ENCODE results near the gene PZP.

The PZP gene

GRCh38 chr12:9135903-9136310 is 72.3 kb downstream of the PZP start:
- Histone ChIP-seq H3K9ac (no peak overlapping the region), H3K27ac (no peak overlapping the region)

GRCh38 chr12:9134981-9135628 is 73.1 kb downstream of the PZP start:
- H2AFZ ChIP-seq (ENCODE audit: low read depth), result no peak overlapping the region
- H3K9ac ChIP-seq, result no peak overlapping the region
- TF ChIP-seq CTCF (conservative IDR thresholded peaks at IDR 0.05; ENCODE audit: low read depth, low read length), result peak; percentile 57
- no peak overlapping the region for H3K4me2 ChIP-seq
- no peak overlapping the region for H3K27ac ChIP-seq
- no peaks in the 10 kb centered on the region for H3K27me3 ChIP-seq (ENCODE audit: insufficient read depth, low read depth)
- H3K4me3 ChIP-seq (IDR thresholded peaks at IDR 0.05; ENCODE audit: insufficient read depth, low read depth, low read length), result no peak overlapping the region
- H3K4me1 ChIP-seq (ENCODE audit: low read depth, poor library complexity, severe bottlenecking), result no peaks in the 10 kb centered on the region
- no peaks in the 10 kb centered on the region for H4K20me1 ChIP-seq (ENCODE audit: insufficient read depth)
- no peaks in the 10 kb centered on the region for H3K36me3 ChIP-seq (ENCODE audit: insufficient read depth)
- no peaks in the 10 kb centered on the region for H3K79me2 ChIP-seq (ENCODE audit: insufficient read depth, low read depth)

More at GRCh38 chr12:9135903-9136310, 72.3 kb downstream of the PZP start:
- Histone ChIP-seq H2AFZ (ENCODE audit: low read depth) (no peak overlapping the region), H3K36me3 (ENCODE audit: insufficient read depth) (no peaks in the 10 kb centered on the region), H3K4me2 (no peak overlapping the region), H3K27me3 (ENCODE audit: insufficient read depth, low read depth) (no peaks in the 10 kb centered on the region), H3K79me2 (ENCODE audit: insufficient read depth, low read depth) (no peaks in the 10 kb centered on the region), H3K4me3 (IDR thresholded peaks at IDR 0.05; ENCODE audit: insufficient read depth, low read depth, low read length) (no peak overlapping the region), H4K20me1 (ENCODE audit: insufficient read depth) (no peaks in the 10 kb centered on the region), H3K4me1 (ENCODE audit: low read depth, poor library complexity, severe bottlenecking) (no peaks in the 10 kb centered on the region)
- no peak for TF ChIP-seq CTCF (conservative IDR thresholded peaks at IDR 0.05; ENCODE audit: low read depth, low read length)

- Histone ChIP-seq H3K4me2 (no peak overlapping the region), H4K20me1 (ENCODE audit: insufficient read depth) (no peaks in the 10 kb centered on the region), H3K27me3 (ENCODE audit: insufficient read depth, low read depth) (no peaks in the 10 kb centered on the region), H3K27ac (no peak overlapping the region), H2AFZ (ENCODE audit: low read depth) (no peak overlapping the region), H3K9ac (no peak overlapping the region), H3K4me1 (ENCODE audit: low read depth, poor library complexity, severe bottlenecking) (no peaks in the 10 kb centered on the region), H3K4me3 (IDR thresholded peaks at IDR 0.05; ENCODE audit: insufficient read depth, low read depth, low read length) (no peak overlapping the region), H3K36me3 (ENCODE audit: insufficient read depth) (no peaks in the 10 kb centered on the region), H3K79me2 (ENCODE audit: insufficient read depth, low read depth) (no peaks in the 10 kb centered on the region)
- TF ChIP-seq CTCF (conservative IDR thresholded peaks at IDR 0.05; ENCODE audit: low read depth, low read length), result no peak
Measured at GRCh38 chr12:9133216-9133916, 74.8 kb downstream of the PZP start.

- H3K4me2 ChIP-seq, result no peak overlapping the region
Measured at GRCh38 chr12:9132008-9132535, 76.1 kb downstream of the PZP start.

More at GRCh38 chr12:9132008-9132535, 76.1 kb downstream of the PZP start:
- Histone ChIP-seq H3K36me3 (ENCODE audit: insufficient read depth) (no peaks in the 10 kb centered on the region), H3K4me3 (IDR thresholded peaks at IDR 0.05; ENCODE audit: insufficient read depth, low read depth, low read length) (no peak overlapping the region), H3K4me1 (ENCODE audit: low read depth, poor library complexity, severe bottlenecking) (no peaks in the 10 kb centered on the region), H3K79me2 (ENCODE audit: insufficient read depth, low read depth) (no peaks in the 10 kb centered on the region), H2AFZ (ENCODE audit: low read depth) (no peak overlapping the region), H3K27me3 (ENCODE audit: insufficient read depth, low read depth) (no peaks in the 10 kb centered on the region), H3K9ac (no peak overlapping the region), H3K27ac (no peak overlapping the region), H4K20me1 (ENCODE audit: insufficient read depth) (no peaks in the 10 kb centered on the region)
- no peak for TF ChIP-seq CTCF (conservative IDR thresholded peaks at IDR 0.05; ENCODE audit: low read depth, low read length)

Data from KMS-11 (cell line).